Lower leg skin (tissue), 3 donors: ENCODE results near the gene TBK1.

ENCODE experiments used
- POLR2A ChIP-seq, 2 donors: fragments of 450-650 bp; IDR thresholded peaks; one replicate each; pipeline ENCODE4 v1.6.1; 2016 to 2017; ENCODE audit warnings: antibody characterized with exemption in 2 of 2, mild to moderate bottlenecking in 1 of 2, moderate library complexity in 1 of 2
- TF ChIP-seq, protein P1 (sequence below), 3 donors: fragments of 450-650 bp; IDR thresholded peaks; one replicate each; pipeline ENCODE4 v1.5.1; 2016; ENCODE audit warnings: antibody characterized with exemption in 3 of 3, mild to moderate bottlenecking in 3 of 3, moderate library complexity in 2 of 3

DNA sequence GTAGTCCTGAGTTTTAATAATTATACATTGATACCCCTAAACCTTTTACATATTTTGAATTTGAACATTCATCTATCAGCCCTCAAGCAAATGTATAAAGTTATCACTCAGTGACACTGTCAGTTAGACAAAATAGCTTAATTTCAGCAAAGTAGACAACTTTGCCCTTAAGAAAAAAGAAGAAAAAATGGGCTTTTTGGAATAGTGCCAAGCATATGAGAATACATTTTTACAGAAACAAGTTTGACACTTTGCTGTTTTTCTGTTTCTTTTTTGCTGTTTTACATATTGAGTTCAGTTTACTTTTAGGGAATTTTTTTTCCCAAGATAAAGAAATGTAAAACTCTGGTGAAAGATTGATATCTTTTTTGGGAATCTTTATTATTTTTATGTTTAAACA lies 14.3 kb downstream of the TBK1 start:
- TF ChIP-seq, protein P1, sequence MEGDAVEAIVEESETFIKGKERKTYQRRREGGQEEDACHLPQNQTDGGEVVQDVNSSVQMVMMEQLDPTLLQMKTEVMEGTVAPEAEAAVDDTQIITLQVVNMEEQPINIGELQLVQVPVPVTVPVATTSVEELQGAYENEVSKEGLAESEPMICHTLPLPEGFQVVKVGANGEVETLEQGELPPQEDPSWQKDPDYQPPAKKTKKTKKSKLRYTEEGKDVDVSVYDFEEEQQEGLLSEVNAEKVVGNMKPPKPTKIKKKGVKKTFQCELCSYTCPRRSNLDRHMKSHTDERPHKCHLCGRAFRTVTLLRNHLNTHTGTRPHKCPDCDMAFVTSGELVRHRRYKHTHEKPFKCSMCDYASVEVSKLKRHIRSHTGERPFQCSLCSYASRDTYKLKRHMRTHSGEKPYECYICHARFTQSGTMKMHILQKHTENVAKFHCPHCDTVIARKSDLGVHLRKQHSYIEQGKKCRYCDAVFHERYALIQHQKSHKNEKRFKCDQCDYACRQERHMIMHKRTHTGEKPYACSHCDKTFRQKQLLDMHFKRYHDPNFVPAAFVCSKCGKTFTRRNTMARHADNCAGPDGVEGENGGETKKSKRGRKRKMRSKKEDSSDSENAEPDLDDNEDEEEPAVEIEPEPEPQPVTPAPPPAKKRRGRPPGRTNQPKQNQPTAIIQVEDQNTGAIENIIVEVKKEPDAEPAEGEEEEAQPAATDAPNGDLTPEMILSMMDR (IDR thresholded peaks at IDR 0.05), result no peak
- TF ChIP-seq POLR2A (IDR thresholded peaks at IDR 0.05), result no peak
